Limb (tissue), 2 donors: ENCODE data around the gene SUZ12.
"Not testable (repeated sequence)": the region's sequence is repeated elsewhere in the genome, so short reads cannot be mapped to it uniquely, and the experiment has no call there.

ENCODE experiments used
- DNase-seq, 2 donors: peaks; one replicate each; pipeline ENCODE4 v3.0.0-alpha.2; 2016; ENCODE audit errors: extremely low spot score in 2 of 2

Gene SUZ12

GRCh38 chr17:31951953-31952352 is 15.1 kb downstream of the SUZ12 start:
- DNase-seq = not testable (repeated sequence)

GRCh38 chr17:31964131-31964530 is 27.3 kb downstream of the SUZ12 start:
- DNase-seq = not testable (repeated sequence)

GRCh38 chr17:31967648-31968047 is 30.8 kb downstream of the SUZ12 start:
- no peak for DNase-seq

- DNase-seq = not testable (repeated sequence)
Observed at GRCh38 chr17:31970416-31970815, 33.6 kb downstream of the SUZ12 start.

- not testable (repeated sequence) for DNase-seq
Observed at GRCh38 chr17:31974269-31975071, 37.7 kb downstream of the SUZ12 start.

GRCh38 chr17:31975391-31975790 is 38.6 kb downstream of the SUZ12 start:
- DNase-seq = not testable (repeated sequence)

- DNase-seq = not testable (repeated sequence)
Observed at GRCh38 chr17:31991821-31992220, 55.0 kb downstream of the SUZ12 start.

- DNase-seq = no peak
Observed at GRCh38 chr17:31997005-31997404, 60.2 kb downstream of the SUZ12 start.

GRCh38 chr17:32006957-32007462 is 70.2 kb downstream of the SUZ12 start, which contains the start of gene LRRC37B:
TSS of gene LRRC37B (plus strand) at chr17:32007383. CDS start at chr17:32021393, 14,010 bp downstream.
- peak; percentile 84 to 96 for DNase-seq

- DNase-seq = peak; percentile 21 to 69
Observed at GRCh38 chr17:32007463-32008298, 70.9 kb downstream of the SUZ12 start.

GRCh38 chr17:32009262-32009542 is 72.4 kb downstream of the SUZ12 start:
- no peak for DNase-seq

- no peak for DNase-seq
Observed at GRCh38 chr17:32010114-32010513, 73.3 kb downstream of the SUZ12 start.

- DNase-seq = no peak
Observed at GRCh38 chr17:32015245-32016013, 78.6 kb downstream of the SUZ12 start.

GRCh38 chr17:32016231-32016630 is 79.4 kb downstream of the SUZ12 start:
- DNase-seq = no peak

- DNase-seq = no peak
Observed at GRCh38 chr17:32019228-32019627, 82.4 kb downstream of the SUZ12 start.

GRCh38 chr17:32020943-32021614 is 84.3 kb downstream of the SUZ12 start:
- DNase-seq = no peak

GRCh38 chr17:32021615-32021955 is 84.8 kb downstream of the SUZ12 start:
- DNase-seq = no peak

GRCh38 chr17:32022554-32022953 is 85.7 kb downstream of the SUZ12 start:
- not testable (repeated sequence) for DNase-seq

- not testable (repeated sequence) for DNase-seq
Observed at GRCh38 chr17:32027271-32027670, 90.5 kb downstream of the SUZ12 start.

- DNase-seq = no peak
Observed at GRCh38 chr17:32033223-32033622, 96.4 kb downstream of the SUZ12 start.

GRCh38 chr17:32033812-32034211 is 97.0 kb downstream of the SUZ12 start:
- DNase-seq = not testable (repeated sequence)
